ENCODE results near the gene MDM2.
"Not testable (repeated sequence)": the region's sequence is repeated elsewhere in the genome, so short reads cannot be mapped to it uniquely, and the experiment has no call there.

Gene MDM2

DNA sequence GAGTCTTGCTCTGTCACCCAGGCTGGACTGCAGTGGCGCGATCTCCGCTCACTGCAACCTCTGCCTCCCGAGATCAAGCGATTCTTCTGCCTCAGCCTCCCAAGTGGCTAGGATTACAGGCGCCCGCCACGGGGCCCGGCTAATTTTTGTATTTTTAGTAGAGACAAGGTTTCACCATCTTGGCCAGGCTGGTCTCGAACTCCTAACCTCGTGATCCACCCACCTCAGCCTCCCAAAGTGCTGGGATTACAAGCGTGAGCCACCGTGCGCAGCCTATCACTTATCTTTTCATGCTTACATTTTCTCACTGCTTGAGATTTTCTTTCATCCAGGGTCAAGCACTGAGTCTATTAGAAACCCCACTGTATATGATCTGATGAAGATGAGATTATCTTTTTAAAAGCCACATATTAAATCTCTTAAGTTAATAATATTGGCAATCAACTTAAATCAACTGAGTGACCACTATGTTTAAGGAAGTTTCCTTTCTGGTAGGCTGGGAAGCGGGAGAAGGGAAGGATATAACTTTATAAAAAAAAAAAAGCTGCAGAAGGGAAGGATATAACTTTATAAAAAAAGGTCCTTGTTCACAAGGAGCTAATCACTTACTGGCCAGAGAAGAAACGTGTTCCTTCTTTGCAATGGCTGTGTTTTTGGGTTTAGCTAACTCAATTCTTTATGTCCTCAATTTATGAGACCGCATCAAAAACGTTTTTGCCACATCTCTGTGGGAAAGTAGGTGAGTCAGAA, 1.3 kb upstream of the MDM2 start:
- no peak for DNase-seq (ENCODE audit: low spot score)

DNA sequence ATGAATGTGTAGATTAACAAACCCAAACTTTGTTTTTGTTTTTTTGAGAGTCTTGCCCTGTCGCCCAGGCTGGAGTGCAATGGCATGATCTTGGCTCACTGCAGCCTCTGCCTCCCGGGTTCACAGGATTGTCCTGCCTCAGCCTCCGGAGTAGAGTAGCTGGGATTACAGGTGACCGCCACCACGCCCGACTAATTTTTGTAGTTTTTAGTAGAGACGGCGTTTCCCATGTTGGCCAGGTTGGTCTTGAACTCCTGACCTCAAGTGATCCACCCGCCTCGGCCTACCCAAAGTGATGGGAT, 752 bp upstream of the MDM2 start:
- DNase-seq (ENCODE audit: low spot score) = not testable (repeated sequence)

- DNase-seq (ENCODE audit: low spot score) = peak; percentile 53
Measured at GRCh38 chr12:68808388-68809189, 612 bp downstream of the MDM2 start.

DNA sequence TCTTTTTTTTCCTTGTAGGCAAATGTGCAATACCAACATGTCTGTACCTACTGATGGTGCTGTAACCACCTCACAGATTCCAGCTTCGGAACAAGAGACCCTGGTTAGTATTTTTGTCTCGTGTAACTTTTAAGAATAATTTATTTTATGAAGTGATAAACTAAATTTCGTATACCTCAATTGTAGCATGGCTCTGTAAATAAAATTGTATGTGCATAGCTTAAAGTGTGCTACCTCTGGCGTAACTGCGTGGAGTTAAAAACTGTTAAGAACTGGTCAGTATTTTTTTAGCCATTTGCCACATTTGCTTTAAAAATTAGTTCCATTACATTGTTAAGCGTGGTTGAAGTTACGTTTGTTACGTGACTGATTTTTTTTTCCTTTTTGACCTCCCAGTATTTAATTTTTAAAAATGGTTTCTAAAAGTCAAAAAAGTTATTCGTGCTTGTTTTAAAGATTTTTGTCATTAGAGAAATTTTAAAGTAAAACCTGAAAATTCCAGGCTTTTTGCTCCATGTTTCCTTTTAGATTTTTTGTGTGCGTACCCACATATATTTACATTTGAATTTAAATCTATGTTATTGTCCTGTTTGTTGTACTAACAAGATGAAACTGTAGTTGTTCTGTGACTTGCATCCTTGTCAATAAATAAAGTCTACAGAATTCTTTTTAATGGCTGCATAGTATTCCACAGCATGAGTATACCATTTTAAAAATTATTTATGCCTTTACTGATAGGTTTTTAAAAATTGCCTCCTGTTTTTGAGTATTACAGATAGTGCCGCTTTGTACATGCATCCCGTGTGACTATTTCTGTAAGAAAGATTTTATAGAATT, 1.4 kb downstream of the MDM2 start:
- no peak for DNase-seq (ENCODE audit: low spot score)

GRCh38 chr12:68810027-68810389, 2.0 kb downstream of the MDM2 start:
- DNase-seq (ENCODE audit: low spot score) = not testable (repeated sequence)

- not testable (repeated sequence) for DNase-seq (ENCODE audit: low spot score)
Measured at GRCh38 chr12:68811573-68811972, 3.6 kb downstream of the MDM2 start.

DNA sequence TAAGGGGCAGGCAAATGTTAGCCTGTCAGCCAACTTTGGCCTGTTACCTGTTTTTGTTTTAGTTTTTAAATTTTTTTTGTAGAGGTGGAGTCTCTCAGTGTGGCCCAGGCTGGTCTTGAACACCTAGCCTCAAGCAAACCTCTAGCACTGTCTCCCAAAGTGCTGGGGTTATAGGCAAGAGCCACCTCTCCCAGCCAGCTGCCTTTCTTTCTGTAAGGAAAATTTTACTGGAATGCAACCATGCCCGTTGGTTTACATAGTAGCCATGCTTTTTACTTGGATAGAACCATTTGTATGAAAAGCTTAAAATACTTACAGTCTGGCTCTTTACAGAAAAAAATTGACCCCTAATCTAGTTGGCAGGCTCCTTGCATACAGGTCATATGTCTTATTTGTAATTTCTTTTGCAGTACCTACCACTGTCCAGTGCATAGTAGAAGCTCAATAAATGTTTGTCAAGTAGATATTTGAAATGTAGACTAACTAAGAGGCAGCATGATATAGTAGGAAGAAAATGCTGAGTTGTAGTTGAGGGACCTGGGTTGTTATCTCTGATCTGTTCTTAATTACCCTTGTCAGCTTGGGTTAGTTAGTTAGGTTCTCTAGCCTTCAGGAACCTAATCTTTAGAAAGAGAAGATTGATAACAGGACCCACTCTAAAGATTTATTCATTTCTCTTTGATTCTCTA, 4.7 kb downstream of the MDM2 start:
- no peak for DNase-seq (ENCODE audit: low spot score)

- DNase-seq (ENCODE audit: low spot score) = no peak
Measured at GRCh38 chr12:68813242-68813593, 5.2 kb downstream of the MDM2 start.

DNA sequence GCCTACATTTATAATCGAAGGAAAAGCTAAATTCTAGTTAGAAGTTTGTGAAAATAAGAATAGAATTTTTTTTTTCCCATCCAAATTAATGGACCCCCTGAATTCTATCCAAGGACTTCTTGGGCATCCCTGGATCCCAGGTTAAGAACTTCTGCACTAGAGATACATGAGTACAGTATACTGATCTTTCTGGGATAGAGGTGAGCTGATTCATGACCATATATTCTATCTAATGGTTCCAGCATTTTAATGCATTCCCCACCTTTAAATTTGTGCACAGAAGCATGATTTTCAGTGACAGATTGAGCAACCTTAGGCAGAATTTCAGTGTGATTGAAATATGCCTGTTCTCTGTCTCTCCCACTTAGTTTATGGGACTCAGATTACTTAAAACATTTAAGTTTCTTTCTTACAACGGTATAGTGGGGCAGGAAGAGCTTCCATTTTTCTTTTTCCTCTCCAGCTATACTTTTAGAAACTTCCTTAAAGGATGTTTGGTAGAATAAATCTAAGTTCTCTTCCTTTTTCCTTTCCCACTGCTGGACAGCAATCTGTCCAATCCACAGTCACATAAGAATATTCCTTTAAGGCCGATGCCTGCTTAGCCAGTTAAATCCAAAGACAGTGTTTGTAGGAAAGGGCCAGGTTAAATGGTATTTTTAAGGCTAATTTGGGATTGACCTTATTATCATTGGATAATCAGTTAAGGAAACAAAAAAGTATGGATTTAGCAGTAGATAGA, 6.7 kb downstream of the MDM2 start:
- no peak for DNase-seq (ENCODE audit: low spot score)

GRCh38 chr12:68815232-68815927, 7.4 kb downstream of the MDM2 start:
- DNase-seq (ENCODE audit: low spot score) = no peak

DNA sequence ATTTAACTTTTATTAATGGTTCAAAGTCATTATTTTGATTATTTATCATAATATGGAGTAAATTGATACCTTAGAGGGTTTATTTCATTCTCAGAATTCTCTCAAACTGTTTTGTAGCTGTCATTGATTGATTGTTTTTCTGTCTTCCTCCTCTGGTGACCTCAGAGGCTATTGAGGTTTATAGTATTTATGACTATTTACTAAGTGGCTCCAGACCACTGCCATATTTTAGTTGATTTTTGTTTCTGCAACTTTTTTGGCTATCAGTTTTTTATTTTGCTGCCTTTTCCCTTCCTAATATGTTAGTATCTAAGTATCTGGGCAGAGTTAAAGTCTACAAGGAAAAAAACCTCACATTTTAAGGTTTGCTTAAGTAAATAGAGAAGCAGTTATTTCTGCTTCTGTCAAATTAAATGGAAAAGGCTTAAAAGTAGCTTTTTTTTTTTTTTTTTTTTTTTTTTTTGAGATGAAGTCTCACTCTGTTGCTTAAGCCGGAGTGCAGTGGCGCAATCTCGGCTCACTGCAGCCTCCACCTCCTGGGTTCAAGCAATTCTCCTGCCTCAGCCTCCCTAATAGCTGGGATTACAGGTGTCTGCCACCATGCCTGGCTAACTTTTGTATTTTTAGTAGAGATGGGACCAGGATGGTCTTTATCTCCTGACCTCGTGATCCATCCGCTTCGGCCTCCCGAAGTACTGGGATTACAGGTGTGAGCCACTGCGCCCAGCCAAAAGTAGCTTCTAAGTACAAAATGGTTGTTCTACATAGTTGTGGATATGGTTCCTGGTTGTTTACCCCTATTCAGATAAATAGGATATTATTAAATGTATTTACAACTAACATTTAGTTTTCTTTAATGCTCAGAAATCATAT, 8.2 kb downstream of the MDM2 start:
- DNase-seq (ENCODE audit: low spot score) = no peak

DNA sequence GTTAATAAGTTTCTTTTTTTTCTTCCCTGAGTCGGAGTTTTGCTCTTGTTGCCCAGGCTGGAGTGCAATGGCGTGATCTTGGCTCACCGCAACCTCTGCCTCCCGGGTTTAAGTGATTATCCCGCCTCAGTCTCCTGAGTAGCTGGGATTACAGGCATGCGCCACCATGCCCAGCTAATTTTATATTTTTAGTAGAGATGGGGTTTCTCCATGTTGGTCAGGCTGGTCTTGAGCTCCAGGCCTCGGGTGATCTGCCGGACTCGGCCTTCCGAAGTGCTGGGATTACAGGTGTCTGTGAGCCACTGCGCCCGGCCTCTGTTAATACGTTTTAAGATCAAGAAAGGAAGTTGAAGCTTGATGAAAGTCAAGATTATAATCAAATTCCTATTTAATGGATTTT, 11.5 kb downstream of the MDM2 start:
- DNase-seq (ENCODE audit: low spot score) = not testable (repeated sequence)

DNA sequence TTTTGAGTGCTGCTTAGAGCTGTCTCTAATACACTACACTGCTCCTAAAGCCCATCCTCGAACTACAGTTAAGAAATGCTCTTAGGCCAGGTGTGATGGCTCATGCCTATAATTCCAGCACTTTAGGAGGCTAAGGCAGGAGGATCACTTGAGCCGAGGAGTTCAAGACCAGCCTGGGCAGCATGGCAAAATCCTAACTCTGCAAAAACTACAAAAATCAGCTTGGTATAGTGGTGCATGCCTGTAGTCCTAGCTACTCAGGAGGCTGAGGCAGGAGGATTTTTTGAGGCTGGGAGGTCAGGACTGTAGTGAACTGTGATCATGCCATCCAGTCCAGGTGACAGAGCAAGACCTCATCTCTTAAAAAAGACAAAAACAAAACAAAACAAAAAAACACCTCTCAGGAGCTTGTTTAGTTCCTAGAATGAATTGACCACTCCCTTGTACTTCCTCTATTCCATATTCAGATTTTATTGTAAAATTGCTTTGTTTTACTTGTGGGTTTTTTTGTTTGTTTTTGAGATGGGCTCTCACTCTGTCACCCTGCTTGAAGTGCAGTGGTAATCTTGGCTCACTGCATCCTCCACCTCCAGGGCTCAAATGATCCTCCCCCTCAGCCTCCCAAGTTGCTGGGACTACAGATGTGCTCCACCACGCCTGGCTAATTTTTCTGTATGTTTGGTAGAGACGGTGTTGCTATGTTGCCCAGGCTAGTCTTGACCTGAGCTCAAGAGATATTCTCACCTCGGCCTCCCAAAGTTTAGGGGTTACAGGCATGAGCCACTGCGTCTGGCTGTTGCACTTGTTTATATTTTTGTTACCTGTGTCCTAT, 13.6 kb downstream of the MDM2 start:
- no peak for DNase-seq (ENCODE audit: low spot score)

GRCh38 chr12:68823696-68824095, 15.7 kb downstream of the MDM2 start:
- no peak for DNase-seq (ENCODE audit: low spot score)

- no peak for DNase-seq (ENCODE audit: low spot score)
Measured at GRCh38 chr12:68824131-68824530, 16.2 kb downstream of the MDM2 start.

DNA sequence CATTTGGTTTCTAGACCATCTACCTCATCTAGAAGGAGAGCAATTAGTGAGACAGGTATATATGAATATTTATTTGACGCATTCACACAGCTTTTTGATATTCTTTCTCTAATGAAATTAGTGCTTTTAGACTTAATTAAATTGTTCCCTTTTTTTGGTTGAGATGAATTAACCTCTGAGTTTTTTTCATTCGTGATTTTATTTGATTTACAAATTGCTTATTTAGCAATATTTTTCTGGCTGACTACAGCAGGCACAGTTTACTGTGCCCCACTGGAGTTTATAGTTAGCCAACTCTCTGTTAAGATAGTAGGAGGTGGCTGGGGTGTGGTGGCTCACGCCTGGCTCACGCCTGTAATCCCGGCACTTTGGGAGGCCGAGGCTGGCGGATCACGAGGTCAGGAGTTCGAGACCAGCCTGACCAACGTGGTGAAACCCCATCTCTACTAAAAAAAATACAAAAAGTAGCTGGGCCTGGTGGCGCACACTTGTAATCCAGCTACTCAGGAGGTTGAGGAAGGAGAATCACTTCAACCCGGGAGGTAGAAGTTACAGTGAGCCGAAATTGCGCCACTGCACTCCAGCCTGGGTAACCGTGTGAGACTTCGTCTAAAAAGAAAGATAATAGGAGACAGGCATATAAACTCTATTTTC, 16.7 kb downstream of the MDM2 start:
- DNase-seq (ENCODE audit: low spot score) = no peak

GRCh38 chr12:68825569-68826217, 17.7 kb downstream of the MDM2 start:
- DNase-seq (ENCODE audit: low spot score) = no peak
